SK-N-SH (cell line): ENCODE measurements around the gene ADAMTSL1. TPM values are rescaled to one million over a fixed set of nuclear protein-coding genes. Genes with fewer than 3 reads are reported as not detected.

Experiments used
- CTCF ChIA-PET: fragments of 300-600, 350-600 bp; formaldehyde crosslinking; extraction: SDS; loops from one replicate; lab custom pipeline; 2021; lab: Yijun Ruan, JAX
- POLR2A ChIA-PET: fragments of 350-600 bp; sonication (Branson Sonifier 250); formaldehyde crosslinking; extraction: SDS; loops from one replicate; lab custom pipeline; 2020; ENCODE audit warnings: antibody characterized with exemption, inconsistent platforms; lab: Yijun Ruan, JAX
- DNase-seq: peaks from one replicate; pipeline ENCODE4 v3.0.0; 2012
- H2AFZ ChIP-seq: fragments of 200-600 bp; sonication (generic); 2 replicates; pipeline ENCODE4 v1.8.1; 2016; ENCODE audit warnings: antibody characterized with exemption, mild to moderate bottlenecking, low read depth
- H3F3A ChIP-seq: fragments of 200-600 bp; sonication (generic); replicated peaks from 2 replicates; pipeline ENCODE3; 2016; ENCODE audit warnings: antibody characterized with exemption, mild to moderate bottlenecking; ENCODE audit not compliant: insufficient read depth
- H3K27ac ChIP-seq, 2 experiments: fragments of 200-500 bp in 1 of 2; fragments of 200-600 bp in 1 of 2; sonication (Bioruptor generic) in 1 of 2; sonication (generic), shearing (Covaris generic) in 1 of 2; 2 replicates each; pipeline versions ENCODE4 v1.5.1 to v1.6.1; 2014 to 2016; ENCODE audit warnings: low read depth in 2 of 2, inconsistent platforms in 1 of 2, low read length in 1 of 2, mild to moderate bottlenecking in 1 of 2, mixed read lengths in 1 of 2
- H3K27me3 ChIP-seq: fragments of 200-600 bp; sonication (generic), shearing (Covaris generic); 2 replicates; pipeline ENCODE4 v1.6.1; 2016; ENCODE audit warnings: mixed run types; ENCODE audit not compliant: insufficient read depth
- H3K36me3 ChIP-seq, 2 experiments: fragments of 200-500 bp in 1 of 2; fragments of 200-600 bp in 1 of 2; sonication (Bioruptor generic) in 1 of 2; sonication (generic) in 1 of 2; replicated peaks in 1 of 2; 2 replicates each; pipeline versions ENCODE3 to v1.5.1; 2014 to 2016; ENCODE audit warnings: low read length in 1 of 2, mild to moderate bottlenecking in 1 of 2; ENCODE audit not compliant: insufficient read depth in 2 of 2, control insufficient read depth in 1 of 2
- H3K4me1 ChIP-seq, 2 experiments: fragments of 200-500 bp in 1 of 2; fragments of 200-600 bp in 1 of 2; sonication (Bioruptor generic) in 1 of 2; sonication (generic), shearing (Covaris generic) in 1 of 2; 2 replicates each; pipeline versions ENCODE4 v1.5.1 to v1.6.1; 2014 to 2016; ENCODE audit warnings: low read depth in 1 of 2, low read length in 1 of 2, mixed run types in 1 of 2; ENCODE audit not compliant: insufficient read depth in 2 of 2, control insufficient read depth in 1 of 2
- H3K4me2 ChIP-seq: fragments of 200-600 bp; sonication (generic), shearing (Covaris generic); 2 replicates; pipeline ENCODE4 v1.6.1; 2017; ENCODE audit warnings: mixed run types
- H3K4me3 ChIP-seq, 2 experiments: fragments of 200-500 bp in 1 of 2; fragments of 200-600 bp in 1 of 2; sonication (Bioruptor generic) in 1 of 2; sonication (generic), shearing (Covaris generic) in 1 of 2; 2 replicates each; pipeline versions ENCODE4 v1.5.1 to v1.8.1; 2014 to 2016; ENCODE audit warnings: low read depth in 2 of 2, inconsistent platforms in 1 of 2, low read length in 1 of 2, mild to moderate bottlenecking in 1 of 2, mixed read lengths in 1 of 2, moderate library complexity in 1 of 2
- H3K79me2 ChIP-seq: fragments of 200-600 bp; sonication (generic); 2 replicates; pipeline ENCODE4 v1.8.1; 2017; ENCODE audit warnings: mild to moderate bottlenecking; ENCODE audit not compliant: insufficient read depth
- H3K9ac ChIP-seq: fragments of 200-600 bp; sonication (generic); 2 replicates; pipeline ENCODE4 v1.6.1; 2017; ENCODE audit warnings: mixed run types
- H3K9me2 ChIP-seq: fragments of 200-600 bp; sonication (generic); 2 replicates; pipeline ENCODE4 v1.6.1; 2017; ENCODE audit warnings: mixed run types
- H3K9me3 ChIP-seq: fragments of 200-600 bp; sonication (generic); 2 replicates; pipeline ENCODE4 v1.6.1; 2017; ENCODE audit warnings: mixed run types, mild to moderate bottlenecking, moderate library complexity
- H4K20me1 ChIP-seq: fragments of 200-600 bp; sonication (generic); 2 replicates; pipeline ENCODE4 v1.6.1; 2017; ENCODE audit warnings: mild to moderate bottlenecking, mixed run types; ENCODE audit not compliant: insufficient read depth
- EZH2phosphoT487 ChIP-seq: fragments of 200-600 bp; sonication (generic); IDR thresholded peaks from 2 replicates; pipeline ENCODE4 v1.6.1; 2017; ENCODE audit warnings: low read depth, mixed run types, mild to moderate bottlenecking, antibody characterized with exemption, moderate library complexity, borderline replicate concordance
- FOXJ3 ChIP-seq: sonication (generic); formaldehyde crosslinking; IDR thresholded peaks from 2 replicates; pipeline ENCODE4 v1.5.1; 2020; ENCODE audit warnings: mild to moderate bottlenecking, missing genetic modification reagents
- FOXM1 ChIP-seq: IDR thresholded peaks from 2 replicates; pipeline ENCODE4 v1.4.0; 2012; ENCODE audit warnings: low read depth, mild to moderate bottlenecking
- GABPA ChIP-seq: IDR thresholded peaks from 2 replicates; pipeline ENCODE4 v1.4.0; 2012; ENCODE audit warnings: low read depth, mild to moderate bottlenecking
- GATA2 ChIP-seq: sonication (generic); formaldehyde crosslinking; IDR thresholded peaks from 2 replicates; pipeline ENCODE4 v1.5.0; 2020; ENCODE audit warnings: mild to moderate bottlenecking, missing genetic modification reagents
- JUND ChIP-seq: IDR thresholded peaks from 2 replicates; pipeline ENCODE4 v1.4.0; 2012
- MEF2A ChIP-seq: IDR thresholded peaks from 2 replicates; pipeline ENCODE4 v1.4.0; 2012; ENCODE audit warnings: low read depth, borderline replicate concordance
- MXI1 ChIP-seq: IDR thresholded peaks from 2 replicates; pipeline ENCODE4 v1.6.1; 2012; ENCODE audit warnings: mild to moderate bottlenecking, low read depth, low read length, improper control_type of control experiment
- NFIC ChIP-seq: IDR thresholded peaks from 2 replicates; pipeline ENCODE4 v1.4.0; 2012; ENCODE audit warnings: borderline replicate concordance
- NRF1 ChIP-seq: IDR thresholded peaks from 2 replicates; pipeline ENCODE4 v1.6.1; 2012; ENCODE audit warnings: low read depth, mild to moderate bottlenecking, low read length
- POLR2AphosphoS5 ChIP-seq: IDR thresholded peaks from 2 replicates; pipeline ENCODE4 v1.6.1; 2012; ENCODE audit warnings: low read depth, low read length
- RAD21 ChIP-seq: IDR thresholded peaks from 2 replicates; pipeline ENCODE4 v1.6.1; 2012; ENCODE audit warnings: mild to moderate bottlenecking, low read length
- RCOR1 ChIP-seq: fragments of 150-350 bp; IDR thresholded peaks from 2 replicates; pipeline ENCODE4 v1.6.1; 2017; ENCODE audit warnings: antibody characterized with exemption, low read length
- REST ChIP-seq: IDR thresholded peaks from 2 replicates; pipeline ENCODE4 v1.6.1; 2012; ENCODE audit warnings: mild to moderate bottlenecking, low read depth, low read length, moderate library complexity
- RFX5 ChIP-seq: IDR thresholded peaks from 2 replicates; pipeline ENCODE4 v1.6.1; 2012; ENCODE audit warnings: mild to moderate bottlenecking, improper control_type of control experiment, low read length
- RXRA ChIP-seq: IDR thresholded peaks from 2 replicates; pipeline ENCODE4 v1.4.0; 2012; ENCODE audit warnings: low read depth, mild to moderate bottlenecking, borderline replicate concordance
- SMC3 ChIP-seq: IDR thresholded peaks from 2 replicates; pipeline ENCODE4 v1.6.1; 2012; ENCODE audit warnings: low read depth, low read length, improper control_type of control experiment
- TCF12 ChIP-seq: IDR thresholded peaks from 2 replicates; pipeline ENCODE4 v1.4.0; 2012
- TEAD4 ChIP-seq: IDR thresholded peaks from 2 replicates; pipeline ENCODE4 v1.4.0; 2012; ENCODE audit warnings: mild to moderate bottlenecking, borderline replicate concordance; ENCODE audit not compliant: insufficient read depth
- WGBS: methylation state at CpG from one replicate; pipeline ENCODE4 v1.1.6; 2017; ENCODE audit warnings: low lambda C conversion rate; 5-methylcytosine and 5-hydroxymethylcytosine counted together
- polyA plus RNA-seq, 3 experiments: library from polyadenylated mRNA; depleted of rRNA; stranded (reverse); fragments of >200 nt; gene quantifications; 2 replicates each; pipeline ENCODE4 v1.2.3, GENCODE V29; 2012

Gene ADAMTSL1
- polyA plus RNA-seq, 1 of the 3 experiments (the other 2 are of a cell fraction) = 114 TPM

GRCh38 chr9:18688581-18689565, 214.9 kb downstream of the ADAMTSL1 start:
- H3K4me2 ChIP-seq = no peak overlapping the region
- H3F3A ChIP-seq = peaks cover 14% of the 10 kb centered on the region
- peaks cover 0 to 4% of the 10 kb centered on the region in 2 experiments; a peak in 2 of 4 replicates for H3K4me1 ChIP-seq
- ChIA-PET POLR2A (no interaction called here), CTCF (interaction anchor here (0.6 to 0.9 kb wide), 3 partner anchors 20 to 191 kb away, joined by 3 to 4 read pairs (median 3); no protein-coding TSS in a partner anchor)
- H4K20me1 ChIP-seq = no peaks in the 10 kb centered on the region
- H3K36me3 ChIP-seq = peaks cover 0 to 89% of the 10 kb centered on the region in 2 experiments
- H3K27ac ChIP-seq = peak overlapping the region in 1 of 2 experiments; percentile 60; a peak in 1 of 4 replicates
- H3K9me3 ChIP-seq = no peaks in the 10 kb centered on the region
- H3K79me2 ChIP-seq = no peaks in the 10 kb centered on the region
- H3K9ac ChIP-seq = no peak overlapping the region
- no peak overlapping the region for H2AFZ ChIP-seq
- H3K4me3 ChIP-seq = no peak overlapping the region
- no peaks in the 10 kb centered on the region for H3K9me2 ChIP-seq
- DNase-seq = no peak
- no peaks in the 10 kb centered on the region for H3K27me3 ChIP-seq
- TF ChIP-seq NFIC = no peak
- no peak for TF ChIP-seq TEAD4
- TF ChIP-seq GATA2 (CRISPR knock-in tag) = no peak
- TF ChIP-seq EZH2phosphoT487 = no peak
- TF ChIP-seq MXI1 = no peak
- TF ChIP-seq RAD21 = no peak
- no peak for TF ChIP-seq RCOR1
- no peak for TF ChIP-seq FOXJ3 (CRISPR knock-in tag)
- TF ChIP-seq NRF1 = no peak
- TF ChIP-seq JUND = no peak
- no peak for TF ChIP-seq SMC3
- no peak for TF ChIP-seq RFX5
- TF ChIP-seq FOXM1 = no peak
- TF ChIP-seq TCF12 = no peak
- no peak for TF ChIP-seq GABPA
- TF ChIP-seq RXRA = no peak
- no peak for TF ChIP-seq REST
- TF ChIP-seq MEF2A = no peak
- no peak for TF ChIP-seq POLR2AphosphoS5
- 79% methylated on average over 6 of the region's 6 CpGs for WGBS
